Measurements from ENCODE around the gene LLGL2.
"Not testable (repeated sequence)": the region's sequence is repeated elsewhere in the genome, so short reads cannot be mapped to it uniquely, and the experiment has no call there.

The LLGL2 gene

GRCh38 chr17:75572713-75573539, 47.4 kb downstream of the LLGL2 start:
- DNase-seq, result no peak

DNA sequence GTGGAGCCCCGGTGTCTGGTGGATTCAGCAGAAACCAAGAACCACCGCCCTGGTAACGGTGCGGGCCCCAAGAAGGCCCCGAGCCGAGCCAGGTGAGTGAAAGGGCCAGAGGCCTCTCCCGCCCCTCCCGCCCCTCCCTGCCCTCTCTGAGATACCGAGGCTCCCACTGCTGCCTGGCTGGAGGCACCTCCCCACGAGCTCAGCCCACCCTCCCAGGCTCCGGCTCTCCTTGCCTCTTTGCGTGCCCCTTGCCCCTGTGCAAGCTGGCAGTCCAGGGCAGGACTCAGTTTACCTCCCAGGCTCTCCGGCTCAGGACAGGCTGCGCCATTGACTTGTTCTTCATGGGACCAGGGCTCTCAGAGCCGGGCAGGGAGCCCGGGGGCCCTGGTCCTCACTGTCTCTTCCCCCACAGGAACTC, 48.1 kb downstream of the LLGL2 start:
- no peak for DNase-seq

GRCh38 chr17:75573994-75574393, 48.5 kb downstream of the LLGL2 start:
- DNase-seq, result no peak

GRCh38 chr17:75574404-75575036, 49.0 kb downstream of the LLGL2 start:
- no peak for DNase-seq

- no peak for DNase-seq
Measured at GRCh38 chr17:75575197-75575596, 49.7 kb downstream of the LLGL2 start.

DNA sequence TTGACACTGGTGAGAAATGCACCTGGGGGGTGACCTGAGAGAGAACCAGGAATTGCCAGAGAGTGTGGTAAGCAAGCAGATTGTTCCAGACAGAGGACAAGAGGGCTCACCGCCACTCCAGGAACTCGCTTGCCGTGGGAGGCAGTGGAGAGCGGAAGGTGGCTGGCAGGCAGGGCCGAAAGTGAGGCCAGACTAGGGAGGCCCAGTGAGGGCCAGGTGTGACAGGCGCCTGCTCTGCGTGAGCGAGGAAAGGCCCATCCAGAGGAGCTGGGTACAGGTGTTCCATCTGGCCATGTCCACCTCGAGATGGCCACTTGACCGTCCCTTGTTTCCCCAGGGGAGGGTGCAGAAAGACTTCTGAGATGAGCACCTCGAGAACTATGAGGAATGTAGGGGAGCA, 50.2 kb downstream of the LLGL2 start:
- no peak for DNase-seq

GRCh38 chr17:75576661-75577060, 51.2 kb downstream of the LLGL2 start:
- no peak for DNase-seq

GRCh38 chr17:75581121-75581725, 55.7 kb downstream of the LLGL2 start:
- not testable (repeated sequence) for DNase-seq

- DNase-seq, result not testable (repeated sequence)
Measured at GRCh38 chr17:75583197-75583596, 57.7 kb downstream of the LLGL2 start.

GRCh38 chr17:75584849-75585175, 59.3 kb downstream of the LLGL2 start:
- no peak for DNase-seq

GRCh38 chr17:75587675-75588595, 62.4 kb downstream of the LLGL2 start, which contains the start of gene MYO15B:
Gene MYO15B, plus strand, starts transcription at chr17:75587800. Its CDS starts 258 bp downstream, at chr17:75588058.
- peak; percentile 30 for DNase-seq

DNA sequence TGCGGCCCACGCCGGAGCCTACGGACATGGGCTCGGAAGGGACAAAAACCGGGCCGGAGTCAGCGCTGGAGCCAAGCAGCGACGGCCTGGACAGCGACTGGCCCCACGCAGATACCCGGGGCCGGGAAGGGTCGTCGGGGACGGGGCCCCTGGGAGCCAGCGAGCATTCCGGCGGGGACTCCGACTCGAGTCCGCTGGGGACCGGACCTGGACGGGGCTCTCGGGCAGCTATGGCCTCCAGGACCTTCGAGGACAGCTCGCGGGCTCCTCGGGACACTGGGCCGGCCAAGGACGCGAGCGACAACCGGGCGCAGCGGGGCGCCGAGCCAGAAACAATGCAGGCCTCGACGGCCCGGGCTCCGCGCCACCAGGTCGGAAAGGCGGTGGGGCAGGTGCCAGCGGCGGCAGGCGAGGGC, 63.1 kb downstream of the LLGL2 start:
- DNase-seq, result no peak

DNA sequence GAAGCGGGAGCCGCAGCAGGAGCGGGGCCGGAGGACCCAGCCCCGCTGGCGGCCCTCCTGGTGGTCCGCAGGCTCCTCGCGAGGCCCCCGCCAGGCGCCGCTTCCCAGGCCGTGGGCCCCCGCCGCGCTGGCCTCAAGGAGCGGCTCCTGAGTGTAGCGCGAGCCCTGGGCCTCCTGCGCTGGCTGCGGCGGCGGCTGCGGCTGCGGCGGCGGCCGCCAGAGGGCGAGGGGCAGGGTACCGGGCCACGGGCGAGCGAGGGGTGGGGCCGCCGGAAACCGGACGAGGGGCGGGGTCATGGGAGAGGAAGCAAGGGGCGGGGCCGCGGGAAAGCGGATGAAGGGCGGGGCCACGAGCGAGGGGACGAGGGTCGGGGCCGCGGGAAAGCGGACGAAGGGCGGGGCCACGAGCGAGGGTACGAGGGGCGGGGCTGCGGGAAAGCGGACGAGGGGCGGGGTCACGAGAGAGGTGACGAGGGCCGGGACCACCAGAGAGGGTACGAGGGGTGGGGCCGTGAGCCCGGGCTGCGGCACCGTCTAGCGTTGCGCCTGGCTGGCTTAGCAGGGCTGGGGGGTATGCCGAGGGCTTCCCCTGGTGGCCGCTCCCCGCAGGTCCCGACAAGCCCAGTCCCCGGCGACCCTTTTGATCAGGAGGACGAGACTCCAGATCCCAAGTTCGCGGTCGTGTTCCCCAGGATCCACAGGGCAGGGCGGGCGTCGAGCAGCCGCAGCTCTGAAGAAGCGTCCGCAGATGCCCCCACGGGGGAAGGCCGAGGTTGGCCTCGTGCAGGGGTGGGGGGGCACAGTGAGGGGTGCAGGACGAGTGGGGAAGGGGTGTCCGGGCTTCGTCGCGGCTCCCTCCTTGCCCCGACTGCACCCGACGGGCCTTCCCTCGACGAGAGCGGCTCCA, 63.8 kb downstream of the LLGL2 start:
- DNase-seq, result peak; percentile 87

- peak; percentile 27 for DNase-seq
Measured at GRCh38 chr17:75589919-75590303, 64.4 kb downstream of the LLGL2 start.

GRCh38 chr17:75590314-75590761, 64.8 kb downstream of the LLGL2 start:
- DNase-seq, result no peak

DNA sequence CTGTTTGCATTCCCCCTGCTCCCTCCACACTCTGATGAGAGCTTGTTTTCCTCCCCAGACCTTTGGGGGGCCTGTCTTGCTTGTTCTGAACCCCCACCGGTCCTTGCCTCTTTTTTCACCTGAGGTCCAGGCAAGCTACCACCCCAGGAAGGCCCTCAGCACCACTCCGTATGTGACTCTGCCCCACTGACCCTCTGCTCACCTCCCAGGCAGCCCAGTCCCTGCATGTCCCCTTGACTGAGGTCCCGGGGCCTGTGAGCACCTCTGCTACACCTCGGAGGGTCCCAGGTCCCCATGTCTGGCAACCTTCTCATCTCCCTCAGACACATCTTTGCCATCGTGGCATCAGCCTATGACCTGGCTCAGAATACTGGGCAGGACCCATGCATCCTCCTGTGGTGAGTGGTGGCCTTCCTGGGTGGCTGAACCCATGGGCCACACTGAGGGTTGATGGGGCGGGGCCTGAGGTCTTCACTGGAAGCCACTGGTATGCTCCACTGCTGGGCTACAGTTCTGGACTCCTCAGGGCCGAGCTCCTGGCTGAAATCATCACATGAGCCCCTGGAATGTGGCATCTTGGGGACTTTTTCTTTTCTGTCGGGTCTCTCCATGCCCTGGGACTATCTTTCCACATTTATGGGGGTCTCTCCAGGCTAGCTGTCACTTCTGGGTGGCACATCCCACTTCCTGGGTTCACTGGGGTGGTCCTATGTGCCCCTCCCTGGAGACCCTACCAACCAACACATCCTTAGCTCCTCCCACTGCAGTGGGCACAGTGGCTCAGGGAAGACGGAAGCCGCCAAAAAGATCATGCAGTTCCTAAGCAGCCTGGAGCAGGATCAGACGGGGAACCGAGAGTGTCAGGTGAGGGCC, 65.6 kb downstream of the LLGL2 start:
- DNase-seq, result no peak

GRCh38 chr17:75591722-75592302, 66.3 kb downstream of the LLGL2 start:
- no peak for DNase-seq

- no peak for DNase-seq
Measured at GRCh38 chr17:75592348-75593020, 67.0 kb downstream of the LLGL2 start.

DNA sequence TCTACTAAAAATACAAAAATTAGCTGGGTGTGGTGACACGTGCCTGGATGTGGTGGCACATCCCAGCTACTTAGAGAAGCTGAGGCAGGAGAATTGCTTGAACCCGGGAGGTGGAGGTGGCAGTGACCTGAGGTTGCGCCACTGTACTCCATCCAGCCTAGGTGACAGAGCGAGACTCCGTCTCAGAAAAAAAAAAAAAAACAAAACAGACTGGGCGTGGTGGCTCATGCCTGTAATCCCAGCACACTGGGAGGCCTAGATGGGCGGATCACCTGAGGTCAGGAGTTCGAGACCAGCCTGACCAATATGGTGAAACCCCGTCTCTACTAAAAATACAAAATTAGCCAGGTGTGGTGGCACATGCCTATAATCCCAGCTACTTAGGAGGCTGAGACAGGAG, 67.9 kb downstream of the LLGL2 start:
- not testable (repeated sequence) for DNase-seq
